ENCODE measurements around the gene SH3GL2. TPM values are rescaled to one million over a fixed set of nuclear protein-coding genes. Genes with fewer than 3 reads are reported as not detected.
"Not testable (repeated sequence)": the region's sequence is repeated elsewhere in the genome, so short reads cannot be mapped to it uniquely, and the experiment has no call there.

SH3GL2 gene
- total and polyA plus RNA-seq, 10 donors: 0.02 TPM; not detected in 9

DNA sequence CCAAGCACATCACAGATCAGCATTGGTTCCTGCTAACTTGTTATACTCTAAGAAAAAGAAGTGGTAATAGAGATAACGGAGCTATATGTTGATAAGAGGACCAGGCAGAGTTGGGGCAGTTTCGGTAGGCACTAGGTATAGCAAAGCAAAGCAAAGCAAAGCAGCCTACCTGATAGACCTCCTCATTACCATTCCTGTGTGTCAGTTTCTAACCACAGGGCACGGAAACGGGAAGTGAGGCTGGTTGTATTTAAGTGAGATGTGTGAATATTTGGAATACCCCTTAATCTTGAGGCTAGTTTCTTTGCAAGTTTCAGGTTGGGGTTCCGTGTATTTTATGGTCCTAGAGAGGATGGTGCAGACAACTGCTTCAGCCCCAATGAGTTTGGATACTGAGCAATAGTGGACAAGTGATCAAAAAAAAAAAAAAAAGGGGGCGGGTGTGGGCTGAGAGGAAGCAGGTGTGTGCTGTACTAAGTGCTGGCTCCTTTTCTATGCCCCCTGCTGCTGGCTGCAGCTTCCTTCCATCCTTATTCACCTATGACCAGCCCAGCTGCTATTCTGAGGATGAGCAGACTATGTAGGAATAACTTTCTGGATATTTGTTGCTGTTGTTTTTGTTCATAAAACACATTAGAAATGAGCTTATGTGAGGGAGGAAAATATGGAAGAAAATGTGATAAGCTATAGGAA lies 183.3 kb downstream of the SH3GL2 start:
- Histone ChIP-seq H3K4me1 (no peaks in the 10 kb centered on the region), H3K27me3 (replicated peaks in 1 of 7) (no peaks in the 10 kb centered on the region), H3K27ac (no peak overlapping the region), H3K4me3 (no peak overlapping the region), H3K36me3 (no peaks in the 10 kb centered on the region), H3K9me3 (no peaks in the 10 kb centered on the region)
- intact Hi-C loops (cut with DNase I; ENCODE audit: low total_unique reads): no loop called here
- WGBS, 5 donors: 52 to 69% (median 64%) methylated on average over 6 of the region's 6 CpGs
- TF ChIP-seq, protein P1, sequence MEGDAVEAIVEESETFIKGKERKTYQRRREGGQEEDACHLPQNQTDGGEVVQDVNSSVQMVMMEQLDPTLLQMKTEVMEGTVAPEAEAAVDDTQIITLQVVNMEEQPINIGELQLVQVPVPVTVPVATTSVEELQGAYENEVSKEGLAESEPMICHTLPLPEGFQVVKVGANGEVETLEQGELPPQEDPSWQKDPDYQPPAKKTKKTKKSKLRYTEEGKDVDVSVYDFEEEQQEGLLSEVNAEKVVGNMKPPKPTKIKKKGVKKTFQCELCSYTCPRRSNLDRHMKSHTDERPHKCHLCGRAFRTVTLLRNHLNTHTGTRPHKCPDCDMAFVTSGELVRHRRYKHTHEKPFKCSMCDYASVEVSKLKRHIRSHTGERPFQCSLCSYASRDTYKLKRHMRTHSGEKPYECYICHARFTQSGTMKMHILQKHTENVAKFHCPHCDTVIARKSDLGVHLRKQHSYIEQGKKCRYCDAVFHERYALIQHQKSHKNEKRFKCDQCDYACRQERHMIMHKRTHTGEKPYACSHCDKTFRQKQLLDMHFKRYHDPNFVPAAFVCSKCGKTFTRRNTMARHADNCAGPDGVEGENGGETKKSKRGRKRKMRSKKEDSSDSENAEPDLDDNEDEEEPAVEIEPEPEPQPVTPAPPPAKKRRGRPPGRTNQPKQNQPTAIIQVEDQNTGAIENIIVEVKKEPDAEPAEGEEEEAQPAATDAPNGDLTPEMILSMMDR (IDR thresholded peaks at IDR 0.05 in 8 of 11, conservative IDR thresholded peaks at IDR 0.05 in 3 of 11): no peak
- no peak for TF ChIP-seq POLR2AphosphoS5 (IDR thresholded peaks at IDR 0.05)
- no peak for TF ChIP-seq POLR2A (IDR thresholded peaks at IDR 0.05)
- no peak for DNase-seq

DNA sequence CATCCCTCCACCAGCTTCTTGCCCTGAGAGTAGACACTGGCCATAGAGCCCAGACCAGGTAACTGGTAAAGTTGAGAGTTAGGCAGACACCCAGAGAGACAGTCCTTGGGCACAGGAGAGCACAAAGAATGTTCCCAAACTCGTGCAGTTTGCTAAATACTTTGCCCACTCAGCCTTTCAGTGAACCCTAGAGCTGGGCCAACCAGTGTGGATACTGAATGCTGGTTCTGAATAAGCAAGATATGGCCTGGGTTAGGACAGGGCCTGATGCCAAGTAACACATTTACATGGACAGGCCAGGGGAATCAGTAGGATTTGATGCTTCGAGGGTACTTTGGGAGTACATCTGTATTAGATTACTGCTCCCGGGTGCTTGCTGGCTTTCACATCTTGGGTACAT lies 185.4 kb downstream of the SH3GL2 start:
- no peaks in the 10 kb centered on the region for H3K9me3 ChIP-seq
- H3K4me1 ChIP-seq: no peaks in the 10 kb centered on the region
- H3K27me3 ChIP-seq (replicated peaks in 1 of 7): no peaks in the 10 kb centered on the region
- 41 to 71% (median 69%) methylated on average over 2 to 3 of the region's 3 CpGs for WGBS, 5 donors
- H3K4me3 ChIP-seq: no peak overlapping the region
- no peak overlapping the region for H3K27ac ChIP-seq
- TF ChIP-seq POLR2AphosphoS5 (IDR thresholded peaks at IDR 0.05) (no peak), POLR2A (IDR thresholded peaks at IDR 0.05) (no peak)
- TF ChIP-seq, protein P1 (IDR thresholded peaks at IDR 0.05 in 8 of 11, conservative IDR thresholded peaks at IDR 0.05 in 3 of 11): no peak
- no peaks in the 10 kb centered on the region for H3K36me3 ChIP-seq
- no peak for DNase-seq
- intact Hi-C loops (cut with DNase I; ENCODE audit: low total_unique reads): no loop called here

DNA sequence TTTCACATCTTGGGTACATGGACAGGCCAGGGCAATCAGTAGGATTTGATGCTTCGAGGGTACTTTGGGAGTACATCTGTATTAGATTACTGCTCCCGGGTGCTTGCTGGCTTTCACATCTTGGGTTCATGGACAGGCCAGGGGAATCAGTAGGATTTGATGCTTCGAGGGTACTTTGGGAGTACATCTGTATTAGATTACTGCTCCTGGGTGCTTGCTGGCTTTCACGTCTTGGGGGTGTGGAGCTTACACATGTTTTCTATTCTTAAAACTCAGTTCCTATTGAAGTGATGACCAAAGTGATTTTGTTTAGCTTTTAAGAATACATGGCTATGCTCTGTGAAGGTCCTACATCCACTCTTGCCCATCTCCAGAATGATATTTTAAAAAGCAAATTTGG lies 186.3 kb downstream of the SH3GL2 start:
- H3K4me1 ChIP-seq; H3K4me3 ChIP-seq; intact Hi-C loops (cut with DNase I; ENCODE audit: low total_unique reads); H3K36me3 ChIP-seq; H3K27ac ChIP-seq; H3K9me3 ChIP-seq; DNase-seq; H3K27me3 ChIP-seq (replicated peaks in 1 of 7): not testable (repeated sequence)
- WGBS, 5 donors: 81 to 88% (median 86%) methylated on average over 2 to 4 of the region's 4 CpGs

DNA sequence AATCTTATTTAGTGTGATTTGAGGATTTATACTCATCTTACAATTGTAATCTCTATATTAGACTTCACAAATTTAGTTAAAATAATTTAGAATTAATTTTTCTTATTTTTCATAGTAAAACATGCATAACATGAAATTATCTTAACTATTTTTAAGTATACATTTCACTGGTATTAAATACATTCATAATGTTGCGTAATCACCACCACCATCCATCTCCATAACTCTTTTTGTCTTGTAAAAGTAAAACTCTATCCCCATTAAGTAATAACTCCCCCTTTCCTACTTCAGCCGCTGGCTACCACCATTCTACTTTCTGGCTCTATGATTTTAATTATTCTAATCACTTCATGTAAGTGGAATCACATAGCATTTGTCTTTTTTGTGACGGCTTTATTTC lies 193.4 kb downstream of the SH3GL2 start:
- 79 to 86% (median 82%) methylated on average over 3 of the region's 3 CpGs for WGBS, 5 donors
- no peaks in the 10 kb centered on the region for H3K9me3 ChIP-seq
- TF ChIP-seq POLR2A (IDR thresholded peaks at IDR 0.05): no peak
- DNase-seq: no peak
- no peaks in the 10 kb centered on the region for H3K36me3 ChIP-seq
- H3K4me3 ChIP-seq: no peak overlapping the region
- H3K27ac ChIP-seq: no peak overlapping the region
- H3K27me3 ChIP-seq (replicated peaks in 1 of 7): no peaks in the 10 kb centered on the region
- H3K4me1 ChIP-seq: no peaks in the 10 kb centered on the region
- intact Hi-C loops (cut with DNase I; ENCODE audit: low total_unique reads): no loop called here

DNA sequence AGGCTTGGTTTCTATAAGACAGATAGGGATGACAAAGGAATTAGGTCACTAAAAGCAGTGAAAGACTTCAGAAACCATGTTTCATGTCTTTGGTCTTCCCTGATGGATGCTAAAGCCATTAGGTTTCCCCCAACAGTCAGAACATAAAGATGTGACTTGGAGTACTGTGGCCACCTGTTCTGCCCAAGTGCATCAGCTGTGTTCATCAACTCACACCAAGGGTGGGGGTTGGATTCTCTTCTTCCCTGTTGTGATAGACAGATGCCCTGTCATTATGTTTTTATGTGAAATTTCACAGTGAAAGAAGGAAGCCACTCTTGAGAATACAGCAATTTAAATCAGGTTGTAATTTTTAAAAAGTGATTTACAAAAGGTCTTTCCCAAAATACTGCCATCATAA lies 196.8 kb downstream of the SH3GL2 start:
- no peak for DNase-seq
- no peaks in the 10 kb centered on the region for H3K36me3 ChIP-seq
- no peaks in the 10 kb centered on the region for H3K27me3 ChIP-seq (replicated peaks in 1 of 7)
- H3K9me3 ChIP-seq: no peaks in the 10 kb centered on the region
- intact Hi-C loops (cut with DNase I; ENCODE audit: low total_unique reads): no loop called here
- H3K4me1 ChIP-seq: no peaks in the 10 kb centered on the region
- H3K27ac ChIP-seq: no peak overlapping the region
- H3K4me3 ChIP-seq: no peak overlapping the region
- TF ChIP-seq, protein P1 (IDR thresholded peaks at IDR 0.05 in 8 of 11, conservative IDR thresholded peaks at IDR 0.05 in 3 of 11): no peak
- TF ChIP-seq POLR2AphosphoS5 (IDR thresholded peaks at IDR 0.05) (no peak), POLR2A (IDR thresholded peaks at IDR 0.05) (no peak)
